ENCODE results near the gene CLK3.

The CLK3 gene

GRCh38 chr15:74604983-74605794 is 10.4 kb upstream of the CLK3 start:
- Histone ChIP-seq H3K27me3 (ENCODE audit: control insufficient read depth, insufficient read depth, low read length) (no peaks in the 10 kb centered on the region), H3K9ac (ENCODE audit: low read length) (no peak overlapping the region), H3K4me3 (ENCODE audit: low read length) (no peak overlapping the region), H3K27ac (ENCODE audit: low read depth, low read length) (no peak overlapping the region), H3K4me1 (ENCODE audit: control insufficient read depth, insufficient read depth, low read length) (no peaks in the 10 kb centered on the region), H3K36me3 (ENCODE audit: control insufficient read depth, insufficient read depth, low read length) (no peaks in the 10 kb centered on the region)

GRCh38 chr15:74605795-74606150 is 9.9 kb upstream of the CLK3 start:
- H3K36me3 ChIP-seq (ENCODE audit: control insufficient read depth, insufficient read depth, low read length) = no peaks in the 10 kb centered on the region
- H3K9ac ChIP-seq (ENCODE audit: low read length) = no peak overlapping the region
- no peaks in the 10 kb centered on the region for H3K4me1 ChIP-seq (ENCODE audit: control insufficient read depth, insufficient read depth, low read length)
- no peak overlapping the region for H3K4me3 ChIP-seq (ENCODE audit: low read length)
- no peaks in the 10 kb centered on the region for H3K27me3 ChIP-seq (ENCODE audit: control insufficient read depth, insufficient read depth, low read length)
- H3K27ac ChIP-seq (ENCODE audit: low read depth, low read length) = no peak overlapping the region

GRCh38 chr15:74608786-74609185 is 6.8 kb upstream of the CLK3 start:
- Histone ChIP-seq H3K27ac (ENCODE audit: low read depth, low read length) (no peak overlapping the region), H3K4me3 (ENCODE audit: low read length) (no peak overlapping the region), H3K36me3 (ENCODE audit: control insufficient read depth, insufficient read depth, low read length) (no peaks in the 10 kb centered on the region), H3K9ac (ENCODE audit: low read length) (no peak overlapping the region), H3K27me3 (ENCODE audit: control insufficient read depth, insufficient read depth, low read length) (no peaks in the 10 kb centered on the region), H3K4me1 (ENCODE audit: control insufficient read depth, insufficient read depth, low read length) (no peaks in the 10 kb centered on the region)

- Histone ChIP-seq H3K9ac (ENCODE audit: low read length) (no peak overlapping the region), H3K4me1 (ENCODE audit: control insufficient read depth, insufficient read depth, low read length) (no peaks in the 10 kb centered on the region), H3K36me3 (ENCODE audit: control insufficient read depth, insufficient read depth, low read length) (no peaks in the 10 kb centered on the region)
Observed at GRCh38 chr15:74609938-74610301, 5.7 kb upstream of the CLK3 start.

GRCh38 chr15:74610302-74610951 is 5.2 kb upstream of the CLK3 start:
- H3K36me3 ChIP-seq (ENCODE audit: control insufficient read depth, insufficient read depth, low read length) = no peaks in the 10 kb centered on the region
- no peak overlapping the region for H3K4me3 ChIP-seq (ENCODE audit: low read length)
- no peaks in the 10 kb centered on the region for H3K27me3 ChIP-seq (ENCODE audit: control insufficient read depth, insufficient read depth, low read length)
- no peak overlapping the region for H3K9ac ChIP-seq (ENCODE audit: low read length)
- H3K27ac ChIP-seq (ENCODE audit: low read depth, low read length) = no peak overlapping the region
- H3K4me1 ChIP-seq (ENCODE audit: control insufficient read depth, insufficient read depth, low read length) = no peaks in the 10 kb centered on the region

More at GRCh38 chr15:74609938-74610301, 5.7 kb upstream of the CLK3 start:
- H3K27me3 ChIP-seq (ENCODE audit: control insufficient read depth, insufficient read depth, low read length) = no peaks in the 10 kb centered on the region
- H3K4me3 ChIP-seq (ENCODE audit: low read length) = no peak overlapping the region
- H3K27ac ChIP-seq (ENCODE audit: low read depth, low read length) = no peak overlapping the region

GRCh38 chr15:74611341-74611740 is 4.3 kb upstream of the CLK3 start:
- Histone ChIP-seq H3K27me3 (ENCODE audit: control insufficient read depth, insufficient read depth, low read length) (no peaks in the 10 kb centered on the region), H3K9ac (ENCODE audit: low read length) (no peak overlapping the region), H3K4me1 (ENCODE audit: control insufficient read depth, insufficient read depth, low read length) (no peaks in the 10 kb centered on the region), H3K4me3 (ENCODE audit: low read length) (no peak overlapping the region), H3K36me3 (ENCODE audit: control insufficient read depth, insufficient read depth, low read length) (no peaks in the 10 kb centered on the region), H3K27ac (ENCODE audit: low read depth, low read length) (no peak overlapping the region)

- peaks cover 4% of the 10 kb centered on the region for H3K4me1 ChIP-seq (ENCODE audit: control insufficient read depth, insufficient read depth, low read length)
- no peak overlapping the region for H3K4me3 ChIP-seq (ENCODE audit: low read length)
- no peak overlapping the region for H3K9ac ChIP-seq (ENCODE audit: low read length)
- H3K27me3 ChIP-seq (ENCODE audit: control insufficient read depth, insufficient read depth, low read length) = no peaks in the 10 kb centered on the region
- H3K36me3 ChIP-seq (ENCODE audit: control insufficient read depth, insufficient read depth, low read length) = no peaks in the 10 kb centered on the region
- H3K27ac ChIP-seq (ENCODE audit: low read depth, low read length) = no peak overlapping the region
Observed at GRCh38 chr15:74611834-74612233, 3.8 kb upstream of the CLK3 start.

GRCh38 chr15:74612677-74613076 is 3.0 kb upstream of the CLK3 start:
- H3K36me3 ChIP-seq (ENCODE audit: control insufficient read depth, insufficient read depth, low read length) = no peaks in the 10 kb centered on the region
- H3K27me3 ChIP-seq (ENCODE audit: control insufficient read depth, insufficient read depth, low read length) = no peaks in the 10 kb centered on the region
- H3K9ac ChIP-seq (ENCODE audit: low read length) = no peak overlapping the region
- peaks cover 11% of the 10 kb centered on the region for H3K4me1 ChIP-seq (ENCODE audit: control insufficient read depth, insufficient read depth, low read length)
- no peak overlapping the region for H3K27ac ChIP-seq (ENCODE audit: low read depth, low read length)
- H3K4me3 ChIP-seq (ENCODE audit: low read length) = no peak overlapping the region

GRCh38 chr15:74613089-74613952 is 2.3 kb upstream of the CLK3 start:
- no peaks in the 10 kb centered on the region for H3K36me3 ChIP-seq (ENCODE audit: control insufficient read depth, insufficient read depth, low read length)
- H3K27me3 ChIP-seq (ENCODE audit: control insufficient read depth, insufficient read depth, low read length) = no peaks in the 10 kb centered on the region
- H3K27ac ChIP-seq (ENCODE audit: low read depth, low read length) = no peak overlapping the region
- no peak overlapping the region for H3K4me3 ChIP-seq (ENCODE audit: low read length)
- H3K9ac ChIP-seq (ENCODE audit: low read length) = no peak overlapping the region
- H3K4me1 ChIP-seq (ENCODE audit: control insufficient read depth, insufficient read depth, low read length) = peaks cover 11% of the 10 kb centered on the region

GRCh38 chr15:74613953-74614743 is 1.5 kb upstream of the CLK3 start:
- peak overlapping the region; percentile 87 for H3K27ac ChIP-seq (ENCODE audit: low read depth, low read length)
- H3K36me3 ChIP-seq (ENCODE audit: control insufficient read depth, insufficient read depth, low read length) = peaks cover 1% of the 10 kb centered on the region
- no peak overlapping the region for H3K9ac ChIP-seq (ENCODE audit: low read length)

GRCh38 chr15:74614744-74615507 is 710 bp upstream of the CLK3 start:
- H3K9ac ChIP-seq (ENCODE audit: low read length) = peak overlapping the region; percentile 86
- H3K4me1 ChIP-seq (ENCODE audit: control insufficient read depth, insufficient read depth, low read length) = peaks cover 11% of the 10 kb centered on the region
- peak overlapping the region; percentile 87 for H3K27ac ChIP-seq (ENCODE audit: low read depth, low read length)
- peak overlapping the region; percentile 89 for H3K4me3 ChIP-seq (ENCODE audit: low read length)
- no peaks in the 10 kb centered on the region for H3K27me3 ChIP-seq (ENCODE audit: control insufficient read depth, insufficient read depth, low read length)
- peaks cover 9% of the 10 kb centered on the region for H3K36me3 ChIP-seq (ENCODE audit: control insufficient read depth, insufficient read depth, low read length)

More at GRCh38 chr15:74613953-74614743, 1.5 kb upstream of the CLK3 start:
- no peaks in the 10 kb centered on the region for H3K27me3 ChIP-seq (ENCODE audit: control insufficient read depth, insufficient read depth, low read length)
- peak overlapping the region; percentile 89 for H3K4me3 ChIP-seq (ENCODE audit: low read length)
- H3K4me1 ChIP-seq (ENCODE audit: control insufficient read depth, insufficient read depth, low read length) = peaks cover 11% of the 10 kb centered on the region
